Omental fat pad (tissue), 4 donors: ENCODE data around the gene GRHPR. TPM values are rescaled to one million over a fixed set of nuclear protein-coding genes. Genes with fewer than 3 reads are reported as not detected.
"Not testable (repeated sequence)": the region's sequence is repeated elsewhere in the genome, so short reads cannot be mapped to it uniquely, and the experiment has no call there.

Source experiments
- ATAC-seq: fragments of 150-250 bp; one replicate; pipeline ENCODE4 v1.9.1; 2016; ENCODE audit warnings: mild to moderate bottlenecking, moderate library complexity; ENCODE audit not compliant: low FRiP score
- DNase-seq: peaks from one replicate; pipeline ENCODE4 v3.0.0-alpha.2; 2019; ENCODE audit warnings: low spot score
- total RNA-seq, 4 donors: library from RNA; depleted of rRNA; stranded (reverse); fragments of >200 nt; gene quantifications; one replicate each; pipeline ENCODE4 v1.1.0, GENCODE V29; 2016
- TF ChIP-seq, protein P1 (sequence below), 3 donors: fragments of 450-650 bp; IDR thresholded peaks; one replicate each; pipeline ENCODE4 v1.5.1; 2016 to 2017; ENCODE audit warnings: antibody characterized with exemption in 3 of 3, mild to moderate bottlenecking in 3 of 3, moderate library complexity in 2 of 3

GRHPR gene
- total RNA-seq, 4 donors from 2014 or later = 92.8 to 162 (median 142) TPM

DNA sequence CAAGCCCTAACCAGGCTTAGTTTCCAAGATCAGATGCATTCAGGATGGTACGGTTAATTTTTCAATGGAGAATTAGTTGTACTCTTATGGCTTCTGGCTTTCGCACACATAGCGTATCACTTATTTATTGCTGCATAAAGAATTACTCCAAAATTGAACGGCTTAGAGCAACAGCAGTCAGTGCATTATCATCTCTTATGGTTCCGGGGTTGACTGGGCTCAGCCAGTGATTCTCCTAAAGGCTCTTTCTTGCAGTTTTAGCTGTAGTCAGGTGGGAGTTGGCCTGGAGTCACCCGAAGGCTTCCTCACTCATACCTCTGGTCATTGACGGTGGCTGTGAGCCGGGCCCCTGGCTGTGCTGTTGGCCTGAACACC, 595 bp upstream of the GRHPR start:
- no peak for DNase-seq
- TF ChIP-seq, protein P1, sequence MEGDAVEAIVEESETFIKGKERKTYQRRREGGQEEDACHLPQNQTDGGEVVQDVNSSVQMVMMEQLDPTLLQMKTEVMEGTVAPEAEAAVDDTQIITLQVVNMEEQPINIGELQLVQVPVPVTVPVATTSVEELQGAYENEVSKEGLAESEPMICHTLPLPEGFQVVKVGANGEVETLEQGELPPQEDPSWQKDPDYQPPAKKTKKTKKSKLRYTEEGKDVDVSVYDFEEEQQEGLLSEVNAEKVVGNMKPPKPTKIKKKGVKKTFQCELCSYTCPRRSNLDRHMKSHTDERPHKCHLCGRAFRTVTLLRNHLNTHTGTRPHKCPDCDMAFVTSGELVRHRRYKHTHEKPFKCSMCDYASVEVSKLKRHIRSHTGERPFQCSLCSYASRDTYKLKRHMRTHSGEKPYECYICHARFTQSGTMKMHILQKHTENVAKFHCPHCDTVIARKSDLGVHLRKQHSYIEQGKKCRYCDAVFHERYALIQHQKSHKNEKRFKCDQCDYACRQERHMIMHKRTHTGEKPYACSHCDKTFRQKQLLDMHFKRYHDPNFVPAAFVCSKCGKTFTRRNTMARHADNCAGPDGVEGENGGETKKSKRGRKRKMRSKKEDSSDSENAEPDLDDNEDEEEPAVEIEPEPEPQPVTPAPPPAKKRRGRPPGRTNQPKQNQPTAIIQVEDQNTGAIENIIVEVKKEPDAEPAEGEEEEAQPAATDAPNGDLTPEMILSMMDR (IDR thresholded peaks at IDR 0.05) = no peak
- ATAC-seq = peak; percentile 39

DNA sequence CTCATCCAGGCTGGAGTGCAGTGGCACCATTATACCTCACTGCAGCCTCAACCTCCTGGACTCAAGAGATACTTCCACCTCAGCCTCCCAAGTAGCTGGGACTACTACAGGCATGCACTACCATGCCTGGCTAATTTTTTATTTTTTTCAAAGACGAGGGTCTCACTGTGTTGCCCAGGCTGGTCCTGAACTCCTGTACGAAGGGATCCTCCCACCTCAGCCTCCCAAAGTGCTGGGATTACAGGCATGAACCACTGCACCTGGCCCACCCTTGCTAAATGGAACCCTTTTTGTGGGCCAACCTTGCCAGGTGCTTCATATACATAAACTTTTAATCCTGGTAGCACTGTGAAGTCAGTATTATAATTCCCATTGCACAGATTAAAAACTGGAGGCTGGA, 1.0 kb downstream of the GRHPR start:
- DNase-seq = no peak
- TF ChIP-seq, protein P1 (IDR thresholded peaks at IDR 0.05) = no peak
- ATAC-seq = no peak

DNA sequence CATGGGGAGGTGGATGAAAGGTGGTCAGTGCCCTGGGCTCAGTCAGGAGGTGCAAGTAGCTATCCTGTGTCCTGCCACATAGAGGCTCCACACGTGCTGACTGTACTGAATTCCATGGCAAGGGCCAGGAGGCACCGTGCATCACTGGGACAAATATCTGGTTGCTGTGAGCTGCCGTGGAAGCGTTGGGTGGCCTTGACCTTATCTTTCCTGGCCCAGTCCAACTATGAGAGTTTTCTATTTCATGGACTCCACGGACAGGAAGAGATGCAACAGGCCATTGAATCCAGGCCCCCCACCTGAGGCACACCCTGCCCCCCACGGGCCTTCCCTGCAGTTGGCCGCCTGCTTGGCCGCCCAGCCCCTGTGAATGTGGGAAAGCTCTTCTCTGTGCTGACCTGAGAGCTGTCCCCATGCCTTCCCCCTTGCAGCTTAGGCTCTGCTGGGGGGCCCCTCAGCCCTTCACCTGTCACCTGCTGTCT, 1.7 kb downstream of the GRHPR start:
- no peak for ATAC-seq
- DNase-seq = no peak
- TF ChIP-seq, protein P1 (IDR thresholded peaks at IDR 0.05) = no peak

DNA sequence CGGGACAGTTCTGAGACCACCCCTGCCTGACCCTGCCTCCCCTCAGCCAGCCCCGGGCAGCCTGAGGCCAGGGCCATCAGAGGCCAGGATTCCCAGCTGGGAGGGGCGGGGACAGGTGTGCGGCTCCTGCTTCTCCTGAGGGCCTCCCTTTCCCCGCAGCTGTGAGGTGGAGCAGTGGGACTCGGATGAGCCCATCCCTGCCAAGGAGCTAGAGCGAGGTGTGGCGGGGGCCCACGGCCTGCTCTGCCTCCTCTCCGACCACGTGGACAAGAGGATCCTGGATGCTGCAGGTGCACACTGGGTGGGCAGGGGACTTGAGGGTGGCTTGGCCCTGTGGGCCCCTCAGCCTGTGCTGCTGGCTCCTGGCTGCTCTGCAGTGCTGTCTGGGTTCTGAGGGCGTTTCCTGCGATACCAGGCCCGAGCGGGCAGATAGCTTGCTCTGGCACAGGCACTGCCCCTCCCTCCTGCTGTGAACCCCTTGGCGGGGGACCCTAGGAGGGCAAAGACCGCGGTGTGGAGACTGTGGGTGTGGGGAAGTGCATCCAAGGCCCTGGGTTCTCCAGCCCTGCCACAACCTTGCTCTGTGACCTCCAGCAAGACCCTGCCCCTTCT, 2.3 kb downstream of the GRHPR start:
- ATAC-seq (no peak), DNase-seq (no peak)
- TF ChIP-seq, protein P1 (IDR thresholded peaks at IDR 0.05) = no peak

DNA sequence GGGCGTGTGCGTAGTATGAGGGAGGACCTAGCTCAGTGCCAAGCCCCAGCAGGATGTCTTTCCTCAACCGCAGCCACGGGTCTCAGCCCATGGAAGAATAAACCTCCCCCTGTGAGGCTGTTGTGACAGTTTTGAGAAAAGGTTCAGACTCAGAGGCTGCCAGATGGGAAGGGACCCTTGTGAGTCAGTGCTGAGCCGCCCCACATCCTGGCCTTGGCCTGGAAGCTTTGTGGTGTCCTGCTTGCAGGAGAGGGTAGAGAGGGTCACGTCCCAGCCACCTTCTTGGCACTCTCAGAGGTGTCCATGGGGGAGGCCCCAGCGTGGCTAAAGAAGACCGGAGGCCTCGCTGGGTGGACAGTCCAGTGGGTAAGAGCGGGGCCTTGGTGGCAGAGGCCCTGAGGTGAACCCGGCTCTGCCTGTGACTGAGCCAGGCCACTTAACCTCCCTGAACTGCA, 2.8 kb downstream of the GRHPR start:
- no peak for ATAC-seq
- no peak for DNase-seq
- TF ChIP-seq, protein P1 (IDR thresholded peaks at IDR 0.05) = no peak

DNA sequence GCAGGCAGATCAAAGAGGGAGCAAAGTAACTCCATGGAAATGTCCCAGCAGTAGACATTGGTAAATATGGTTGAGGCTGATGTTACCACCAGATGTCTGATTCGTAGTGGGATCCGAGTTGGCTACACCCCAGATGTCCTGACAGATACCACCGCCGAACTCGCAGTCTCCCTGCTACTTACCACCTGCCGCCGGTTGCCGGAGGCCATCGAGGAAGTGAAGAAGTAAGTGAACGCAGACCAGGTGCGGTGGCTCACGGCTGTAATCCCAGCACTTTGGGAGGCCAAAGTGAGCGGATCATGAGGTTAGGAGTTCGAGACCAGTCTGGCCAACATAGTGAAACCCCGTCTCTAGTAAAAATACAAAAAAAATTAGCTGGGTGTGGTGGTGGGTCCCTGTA, 3.9 kb downstream of the GRHPR start:
- ATAC-seq, DNase-seq: not testable (repeated sequence)

DNA sequence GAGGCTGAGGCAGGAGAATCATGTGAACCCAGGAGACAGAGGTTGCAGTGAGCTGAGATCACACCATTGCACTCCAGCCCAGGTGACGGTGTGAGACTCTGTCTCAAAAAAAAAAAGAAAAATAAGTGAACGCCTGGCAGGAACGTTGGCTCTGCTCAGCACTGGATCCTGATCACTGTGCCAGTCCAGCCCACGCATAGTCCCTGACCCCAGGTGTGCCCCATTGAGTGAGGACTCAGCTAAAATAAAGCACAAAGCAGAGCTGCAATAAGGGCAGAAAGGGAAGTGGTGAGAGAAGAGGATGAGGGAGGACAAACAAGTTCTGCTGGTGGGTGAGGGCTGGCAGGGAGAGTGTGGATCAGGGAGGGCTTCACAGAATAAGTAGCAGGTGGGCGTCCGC, 4.3 kb downstream of the GRHPR start:
- DNase-seq (no peak), ATAC-seq (no peak)
- TF ChIP-seq, protein P1 (IDR thresholded peaks at IDR 0.05) = no peak
